ENCODE results near the gene PLK4.

DNA sequence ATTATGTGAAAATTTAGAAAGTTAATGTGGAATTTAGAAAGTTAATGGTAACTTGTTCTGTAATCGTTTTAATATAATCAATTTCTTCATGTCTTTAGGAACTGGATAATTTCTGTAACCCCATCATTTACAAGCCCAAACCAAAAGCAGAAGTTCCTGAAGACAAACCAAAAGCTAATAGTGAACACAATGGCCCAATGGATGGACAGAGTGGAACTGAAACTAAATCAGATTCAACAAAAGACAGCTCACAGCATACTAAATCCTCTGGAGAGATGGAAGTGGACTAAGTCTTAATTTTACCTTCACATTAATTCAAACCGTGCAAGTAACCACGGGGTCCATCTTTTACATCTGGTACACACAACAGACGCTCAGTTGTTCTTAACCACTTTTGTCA is 48.1 kb upstream of the PLK4 start:
- no peak for TF ChIP-seq RARB (CRISPR knock-in tag; IDR thresholded peaks at IDR 0.05)
- TF ChIP-seq, protein P1, sequence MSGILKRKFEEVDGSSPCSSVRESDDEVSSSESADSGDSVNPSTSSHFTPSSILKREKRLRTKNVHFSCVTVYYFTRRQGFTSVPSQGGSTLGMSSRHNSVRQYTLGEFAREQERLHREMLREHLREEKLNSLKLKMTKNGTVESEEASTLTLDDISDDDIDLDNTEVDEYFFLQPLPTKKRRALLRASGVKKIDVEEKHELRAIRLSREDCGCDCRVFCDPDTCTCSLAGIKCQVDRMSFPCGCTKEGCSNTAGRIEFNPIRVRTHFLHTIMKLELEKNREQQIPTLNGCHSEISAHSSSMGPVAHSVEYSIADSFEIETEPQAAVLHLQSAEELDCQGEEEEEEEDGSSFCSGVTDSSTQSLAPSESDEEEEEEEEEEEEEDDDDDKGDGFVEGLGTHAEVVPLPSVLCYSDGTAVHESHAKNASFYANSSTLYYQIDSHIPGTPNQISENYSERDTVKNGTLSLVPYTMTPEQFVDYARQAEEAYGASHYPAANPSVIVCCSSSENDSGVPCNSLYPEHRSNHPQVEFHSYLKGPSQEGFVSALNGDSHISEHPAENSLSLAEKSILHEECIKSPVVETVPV (CRISPR knock-in tag; IDR thresholded peaks at IDR 0.05), result no peak
- TF ChIP-seq, protein P2, sequence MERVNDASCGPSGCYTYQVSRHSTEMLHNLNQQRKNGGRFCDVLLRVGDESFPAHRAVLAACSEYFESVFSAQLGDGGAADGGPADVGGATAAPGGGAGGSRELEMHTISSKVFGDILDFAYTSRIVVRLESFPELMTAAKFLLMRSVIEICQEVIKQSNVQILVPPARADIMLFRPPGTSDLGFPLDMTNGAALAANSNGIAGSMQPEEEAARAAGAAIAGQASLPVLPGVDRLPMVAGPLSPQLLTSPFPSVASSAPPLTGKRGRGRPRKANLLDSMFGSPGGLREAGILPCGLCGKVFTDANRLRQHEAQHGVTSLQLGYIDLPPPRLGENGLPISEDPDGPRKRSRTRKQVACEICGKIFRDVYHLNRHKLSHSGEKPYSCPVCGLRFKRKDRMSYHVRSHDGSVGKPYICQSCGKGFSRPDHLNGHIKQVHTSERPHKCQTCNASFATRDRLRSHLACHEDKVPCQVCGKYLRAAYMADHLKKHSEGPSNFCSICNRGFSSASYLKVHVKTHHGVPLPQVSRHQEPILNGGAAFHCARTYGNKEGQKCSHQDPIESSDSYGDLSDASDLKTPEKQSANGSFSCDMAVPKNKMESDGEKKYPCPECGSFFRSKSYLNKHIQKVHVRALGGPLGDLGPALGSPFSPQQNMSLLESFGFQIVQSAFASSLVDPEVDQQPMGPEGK (CRISPR knock-in tag; IDR thresholded peaks at IDR 0.05; ENCODE audit: borderline replicate concordance), result no peak
- TF ChIP-seq ZNF70 (CRISPR knock-in tag; IDR thresholded peaks at IDR 0.05), result no peak
- no peak for TF ChIP-seq ISL1 (CRISPR knock-in tag; IDR thresholded peaks at IDR 0.05)
- no peak for TF ChIP-seq ZFP3 (CRISPR knock-in tag; IDR thresholded peaks at IDR 0.05)
- no peak for TF ChIP-seq SNAI2 (CRISPR knock-in tag; IDR thresholded peaks at IDR 0.05)
- TF ChIP-seq BACH2 (CRISPR knock-in tag; IDR thresholded peaks at IDR 0.05; ENCODE audit: borderline replicate concordance), result no peak
- TF ChIP-seq, protein P3, sequence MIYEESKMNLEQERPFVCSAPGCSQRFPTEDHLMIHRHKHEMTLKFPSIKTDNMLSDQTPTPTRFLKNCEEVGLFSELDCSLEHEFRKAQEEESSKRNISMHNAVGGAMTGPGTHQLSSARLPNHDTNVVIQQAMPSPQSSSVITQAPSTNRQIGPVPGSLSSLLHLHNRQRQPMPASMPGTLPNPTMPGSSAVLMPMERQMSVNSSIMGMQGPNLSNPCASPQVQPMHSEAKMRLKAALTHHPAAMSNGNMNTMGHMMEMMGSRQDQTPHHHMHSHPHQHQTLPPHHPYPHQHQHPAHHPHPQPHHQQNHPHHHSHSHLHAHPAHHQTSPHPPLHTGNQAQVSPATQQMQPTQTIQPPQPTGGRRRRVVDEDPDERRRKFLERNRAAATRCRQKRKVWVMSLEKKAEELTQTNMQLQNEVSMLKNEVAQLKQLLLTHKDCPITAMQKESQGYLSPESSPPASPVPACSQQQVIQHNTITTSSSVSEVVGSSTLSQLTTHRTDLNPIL (CRISPR knock-in tag; IDR thresholded peaks at IDR 0.05; ENCODE audit: low read depth), result no peak

Measured in SK-N-SH treated with all-trans-retinoic acid at 6 μM for 48 hours (cell line).